IPS DF 6.9 (cell line): ENCODE results near the gene SCN7A.
"Not testable (repeated sequence)": the region's sequence is repeated elsewhere in the genome, so short reads cannot be mapped to it uniquely, and the experiment has no call there.

Experiments used
- DNase-seq: peaks from one replicate; pipeline ENCODE4 v3.0.0-alpha.2; 2013; ENCODE audit warnings: low read depth, low spot score
- H3K27ac ChIP-seq: one replicate; pipeline ENCODE4 v1.5.1; 2013; ENCODE audit warnings: low read length, control low read depth
- H3K27me3 ChIP-seq: 2 replicates; pipeline ENCODE4 v1.6.1; 2013; ENCODE audit warnings: mild to moderate bottlenecking, low read length; ENCODE audit not compliant: control insufficient read depth, insufficient read depth
- H3K36me3 ChIP-seq: 2 replicates; pipeline ENCODE4 v1.6.1; 2013; ENCODE audit warnings: low read length; ENCODE audit not compliant: control insufficient read depth, insufficient read depth
- H3K4me1 ChIP-seq: 2 replicates; pipeline ENCODE4 v1.6.1; 2013; ENCODE audit warnings: low read length; ENCODE audit not compliant: control insufficient read depth, insufficient read depth
- H3K4me3 ChIP-seq: 2 replicates; pipeline ENCODE4 v1.5.1; 2013; ENCODE audit warnings: mild to moderate bottlenecking, low read length
- H3K9me3 ChIP-seq: 2 replicates; pipeline ENCODE4 v1.6.1; 2013; ENCODE audit warnings: low read length, inconsistent platforms; ENCODE audit not compliant: control insufficient read depth, insufficient read depth
- WGBS: extraction: QIAGEN DNeasy Blood & Tissue Kit; methylation state at CpG from one replicate; pipeline ENCODE4 v1.1.7; 2013; ENCODE audit warnings: mixed read lengths, missing lambda C conversion rate; ENCODE audit not compliant: insufficient read length, insufficient coverage; 5-methylcytosine and 5-hydroxymethylcytosine counted together

The SCN7A gene

DNA sequence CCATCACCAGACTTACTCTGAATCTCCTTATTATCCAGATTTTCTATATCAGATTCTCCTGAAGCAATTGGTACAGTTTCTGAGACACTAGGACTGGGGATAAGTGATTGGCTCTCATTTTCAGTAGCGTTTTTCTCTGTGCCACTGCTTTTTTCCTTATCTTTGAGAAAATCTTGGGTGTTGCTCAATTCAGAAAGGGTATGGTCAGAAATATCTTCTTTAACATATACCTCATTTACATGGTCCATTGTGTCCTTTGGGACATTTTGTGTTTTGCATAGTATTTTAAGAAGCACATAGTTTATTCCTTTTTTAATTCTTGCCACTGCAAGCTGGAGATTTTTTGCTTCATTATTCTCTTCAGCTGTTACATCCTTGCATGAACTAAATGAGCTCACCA, 61.7 kb downstream of the SCN7A start:
- no peak overlapping the region for H3K4me3 ChIP-seq
- H3K36me3 ChIP-seq: no peaks in the 10 kb centered on the region
- no peaks in the 10 kb centered on the region for H3K4me1 ChIP-seq
- no peaks in the 10 kb centered on the region for H3K9me3 ChIP-seq
- H3K27ac ChIP-seq: no peak overlapping the region
- WGBS: no CpG with 5 or more reads among the region's 1 CpG
- DNase-seq: no peak
- no peaks in the 10 kb centered on the region for H3K27me3 ChIP-seq

DNA sequence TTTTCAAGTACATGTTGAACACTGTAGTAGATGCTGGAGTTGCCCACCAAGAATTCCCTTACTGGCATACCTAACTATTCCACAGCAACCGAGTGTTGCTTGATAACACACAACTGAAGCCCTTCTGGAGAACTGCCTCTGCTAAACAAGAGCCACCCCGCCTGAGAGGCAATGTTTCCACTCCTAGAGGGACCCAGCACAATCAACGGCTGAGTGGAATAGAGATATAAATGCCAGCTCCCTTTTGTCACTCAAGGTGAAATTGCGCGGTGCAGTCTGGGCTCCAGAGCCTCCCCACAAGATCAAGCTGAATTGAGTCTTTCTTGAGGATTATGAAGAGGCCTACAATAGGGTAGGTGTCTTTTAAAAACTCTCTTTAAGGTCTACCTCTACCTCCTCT, 69.2 kb downstream of the SCN7A start:
- DNase-seq: no peak
- Histone ChIP-seq H3K27ac (no peak overlapping the region), H3K27me3 (no peaks in the 10 kb centered on the region), H3K4me1 (no peaks in the 10 kb centered on the region), H3K9me3 (no peaks in the 10 kb centered on the region), H3K4me3 (no peak overlapping the region), H3K36me3 (no peaks in the 10 kb centered on the region)
- WGBS: no CpG with 5 or more reads among the region's 5 CpGs

DNA sequence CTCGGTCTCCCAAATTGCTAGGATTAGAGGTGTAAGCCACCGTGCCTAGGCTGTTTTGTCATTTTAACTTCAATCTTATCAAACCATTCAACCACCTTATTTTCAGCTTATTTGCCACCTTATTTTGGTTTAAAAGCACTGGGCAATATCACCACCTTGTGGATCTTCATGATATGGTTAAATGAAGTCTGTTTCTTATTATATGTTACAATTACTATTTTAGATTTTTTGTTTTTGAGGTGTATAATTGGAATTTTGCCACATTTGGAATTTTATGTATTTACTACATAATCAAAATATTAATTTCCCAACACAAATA, 74.5 kb downstream of the SCN7A start:
- Histone ChIP-seq H3K4me3 (no peak overlapping the region), H3K4me1 (no peaks in the 10 kb centered on the region), H3K36me3 (no peaks in the 10 kb centered on the region), H3K9me3 (no peaks in the 10 kb centered on the region), H3K27ac (no peak overlapping the region), H3K27me3 (no peaks in the 10 kb centered on the region)
- DNase-seq: no peak
- no CpG with 5 or more reads among the region's 2 CpGs for WGBS

DNA sequence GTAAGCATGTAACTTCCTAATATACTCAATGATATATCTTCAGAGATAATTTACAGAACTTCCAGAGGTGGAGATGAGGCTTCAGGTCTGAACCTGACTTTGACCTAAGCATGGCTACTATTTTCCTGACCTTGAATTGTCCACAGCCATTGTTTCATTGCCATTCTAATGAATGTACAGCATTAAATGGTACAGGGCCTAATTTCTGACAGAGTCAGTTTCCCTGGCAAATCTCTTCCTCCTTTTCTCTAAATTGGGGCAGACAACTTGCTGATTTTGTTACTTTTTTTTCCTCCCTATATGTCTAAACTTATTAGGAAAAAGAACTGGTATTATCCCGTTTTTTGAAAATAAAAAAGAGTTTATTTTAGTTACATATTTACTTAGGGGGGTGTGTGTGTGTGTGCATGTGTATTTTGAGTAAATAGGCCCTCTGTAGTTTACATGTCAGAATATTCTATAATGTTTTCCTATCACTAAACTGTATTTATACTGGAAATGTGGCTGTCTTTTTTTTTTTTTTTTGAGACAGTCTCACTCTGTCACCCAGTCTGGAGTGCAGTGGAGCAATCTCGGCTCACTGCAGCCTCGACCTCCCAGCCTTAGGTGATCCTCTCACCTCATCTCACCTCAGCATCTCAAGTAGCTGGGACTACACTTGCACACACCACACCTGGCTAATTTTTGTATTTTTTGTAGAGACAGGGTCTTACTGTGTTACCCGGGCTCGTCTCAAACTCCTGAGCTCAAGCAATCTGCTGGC, 75.0 kb downstream of the SCN7A start:
- WGBS: no CpG with 5 or more reads among the region's 5 CpGs
- H3K4me1 ChIP-seq: no peaks in the 10 kb centered on the region
- DNase-seq: no peak
- H3K36me3 ChIP-seq: no peaks in the 10 kb centered on the region
- H3K27ac ChIP-seq: no peak overlapping the region
- no peaks in the 10 kb centered on the region for H3K27me3 ChIP-seq
- no peak overlapping the region for H3K4me3 ChIP-seq
- H3K9me3 ChIP-seq: no peaks in the 10 kb centered on the region

DNA sequence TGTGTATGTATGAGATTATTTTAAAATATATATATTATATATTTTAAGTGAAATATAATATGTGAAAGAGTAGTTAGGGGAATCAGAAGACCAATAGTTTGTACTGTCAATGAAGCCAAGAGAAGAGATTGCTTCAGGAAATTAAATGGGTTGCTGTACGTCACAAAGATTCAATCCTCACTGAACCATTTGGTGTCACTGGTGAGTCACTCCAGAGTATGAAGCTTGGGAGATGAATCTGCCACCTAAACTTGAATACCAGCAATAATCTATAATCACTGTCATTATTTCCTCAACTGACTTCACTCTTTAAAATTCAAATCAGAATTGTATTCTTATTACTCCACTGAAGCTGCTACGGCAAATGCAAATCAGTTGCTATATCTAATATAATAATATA, 76.4 kb downstream of the SCN7A start:
- H3K4me3 ChIP-seq: no peak overlapping the region
- no peak overlapping the region for H3K27ac ChIP-seq
- no peaks in the 10 kb centered on the region for H3K27me3 ChIP-seq
- H3K36me3 ChIP-seq: no peaks in the 10 kb centered on the region
- no peaks in the 10 kb centered on the region for H3K9me3 ChIP-seq
- no CpG with 5 or more reads among the region's 2 CpGs for WGBS
- no peak for DNase-seq
- no peaks in the 10 kb centered on the region for H3K4me1 ChIP-seq

DNA sequence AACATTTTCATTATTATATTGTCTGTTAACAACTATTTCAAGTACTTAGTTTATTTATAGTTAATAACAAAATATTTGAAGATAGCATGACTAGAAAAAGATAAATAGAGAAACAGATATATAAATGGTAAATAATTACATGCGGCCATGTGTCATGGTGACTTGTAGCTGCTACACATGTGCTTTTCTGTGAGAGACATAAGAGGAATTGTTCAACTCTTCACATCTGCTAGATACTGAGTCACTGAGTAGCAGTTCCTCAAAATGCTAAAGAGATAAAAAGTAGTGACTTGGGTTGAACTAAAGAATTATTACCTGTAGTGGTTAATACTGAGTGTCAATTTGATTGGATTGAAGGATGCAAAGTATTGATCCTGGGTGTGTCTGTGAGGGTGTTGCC, 80.8 kb downstream of the SCN7A start:
- no peak for DNase-seq
- WGBS: no CpG with 5 or more reads among the region's 1 CpG
- H3K4me3 ChIP-seq: no peak overlapping the region
- no peak overlapping the region for H3K27ac ChIP-seq
- H3K36me3 ChIP-seq: no peaks in the 10 kb centered on the region
- no peaks in the 10 kb centered on the region for H3K9me3 ChIP-seq
- H3K4me1 ChIP-seq: no peaks in the 10 kb centered on the region
- no peaks in the 10 kb centered on the region for H3K27me3 ChIP-seq

DNA sequence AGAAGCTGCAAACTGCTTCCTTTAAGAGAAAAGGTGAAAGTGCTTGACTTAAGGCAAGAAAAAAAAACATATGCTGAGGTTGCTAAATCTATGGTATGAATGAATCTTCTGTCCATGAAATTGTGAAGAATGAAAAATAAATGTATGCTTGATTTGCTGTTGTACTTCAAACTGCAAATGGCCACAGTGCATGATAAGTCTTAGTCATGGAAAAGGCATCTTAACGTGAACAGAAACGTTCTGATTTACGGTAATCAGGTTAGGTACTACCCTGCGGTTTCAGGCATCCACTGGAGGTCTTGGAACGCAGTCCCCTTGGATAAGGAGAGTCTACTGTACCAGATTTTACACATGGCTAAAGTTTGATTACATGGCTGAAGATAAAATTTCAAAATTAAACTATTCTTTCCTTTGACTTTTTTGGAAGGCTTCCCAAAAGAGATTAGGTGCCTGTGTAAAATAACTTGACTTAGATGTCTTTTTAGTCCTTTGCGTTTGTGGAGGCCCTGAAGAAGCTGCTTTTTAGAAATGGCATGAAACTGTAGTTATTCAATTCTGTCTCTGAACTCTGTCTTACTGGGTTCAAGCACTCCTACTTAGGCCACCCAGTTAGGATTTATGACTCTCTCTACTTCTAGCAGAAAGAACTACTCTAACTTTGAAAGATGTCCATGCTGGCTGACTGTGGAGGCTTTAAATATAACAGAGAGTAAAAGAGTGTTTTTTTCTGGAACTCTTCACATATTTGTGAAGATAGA, 82.4 kb downstream of the SCN7A start:
- no peaks in the 10 kb centered on the region for H3K36me3 ChIP-seq
- WGBS: no CpG with 5 or more reads among the region's 6 CpGs
- no peaks in the 10 kb centered on the region for H3K4me1 ChIP-seq
- H3K27me3 ChIP-seq: no peaks in the 10 kb centered on the region
- DNase-seq: no peak
- H3K4me3 ChIP-seq: no peak overlapping the region
- H3K27ac ChIP-seq: no peak overlapping the region
- no peaks in the 10 kb centered on the region for H3K9me3 ChIP-seq

DNA sequence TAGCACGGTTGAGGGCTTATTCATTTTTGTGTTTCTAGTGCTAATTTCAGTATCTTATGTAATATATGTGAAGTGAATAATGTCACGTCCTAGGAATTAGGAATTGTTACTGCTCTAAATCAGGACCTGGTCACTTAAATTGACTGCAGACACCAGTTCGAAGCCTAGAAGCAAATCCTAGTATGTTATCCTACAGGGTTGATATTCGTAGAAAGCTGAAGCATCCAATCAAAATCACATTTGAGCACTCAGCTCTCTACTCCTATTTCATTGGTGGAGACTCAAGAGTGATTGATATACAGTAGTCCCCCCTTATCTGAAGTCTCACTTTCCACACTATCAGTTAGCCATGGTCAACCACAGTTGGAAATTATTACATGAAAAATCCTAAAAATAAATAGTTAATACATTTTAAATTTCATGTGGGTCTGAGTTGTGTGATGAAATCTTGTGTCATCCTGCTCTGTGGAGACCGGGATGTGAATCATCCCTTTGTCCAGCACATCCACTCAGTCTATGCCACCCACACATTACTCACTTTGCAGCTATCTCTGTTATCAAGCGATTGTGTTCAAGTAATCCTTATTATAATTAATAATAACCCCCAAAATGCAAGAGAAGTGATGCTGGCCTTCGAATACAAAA, 83.1 kb downstream of the SCN7A start:
- DNase-seq: no peak
- H3K4me3 ChIP-seq: no peak overlapping the region
- H3K4me1 ChIP-seq: no peaks in the 10 kb centered on the region
- WGBS: no CpG with 5 or more reads among the region's 7 CpGs
- no peaks in the 10 kb centered on the region for H3K9me3 ChIP-seq
- H3K27ac ChIP-seq: no peak overlapping the region
- H3K27me3 ChIP-seq: no peaks in the 10 kb centered on the region
- no peaks in the 10 kb centered on the region for H3K36me3 ChIP-seq

DNA sequence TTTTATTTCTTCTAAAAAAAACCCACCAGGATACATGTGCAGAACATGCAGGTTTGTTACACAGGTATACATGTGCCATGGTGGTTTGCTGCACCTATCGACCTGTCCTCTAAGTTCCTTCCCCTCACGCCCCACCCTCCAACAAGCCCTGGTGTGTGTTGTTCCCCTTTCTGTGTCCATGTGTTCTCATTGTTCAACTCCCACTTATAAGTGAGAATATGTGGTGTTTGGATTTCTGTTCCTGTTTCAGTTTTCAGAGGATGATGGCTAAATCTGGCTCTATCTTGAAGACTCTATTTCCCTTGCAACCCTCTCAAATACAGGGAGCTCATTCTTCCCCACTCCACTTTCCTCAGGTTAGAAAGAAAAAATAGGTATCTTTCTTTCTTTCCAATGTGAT, 86.3 kb downstream of the SCN7A start:
- not testable (repeated sequence) for H3K27ac ChIP-seq, H3K27me3 ChIP-seq, H3K4me1 ChIP-seq, DNase-seq, H3K4me3 ChIP-seq, H3K36me3 ChIP-seq, H3K9me3 ChIP-seq
- no CpG with 5 or more reads among the region's 2 CpGs for WGBS

DNA sequence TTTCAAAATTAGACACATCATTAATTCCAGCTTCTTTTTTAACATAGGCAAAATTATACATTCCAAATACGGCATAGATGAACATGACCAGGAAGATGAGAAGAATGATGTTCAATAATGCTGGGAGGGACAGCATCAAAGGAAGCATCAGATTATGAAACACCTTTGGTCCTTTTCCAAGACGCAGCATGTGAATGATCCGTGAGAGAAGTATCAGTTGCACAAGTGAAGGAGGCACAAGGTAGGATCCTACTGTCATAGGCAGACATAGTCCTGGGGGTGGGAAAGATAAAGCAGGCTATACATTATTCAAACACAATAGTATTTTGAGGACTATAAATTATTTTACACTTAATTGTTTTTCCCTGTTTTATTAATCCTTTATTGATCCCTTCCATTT, 87.7 kb downstream of the SCN7A start:
- Histone ChIP-seq H3K4me3 (no peak overlapping the region), H3K36me3 (no peaks in the 10 kb centered on the region), H3K9me3 (no peaks in the 10 kb centered on the region), H3K4me1 (no peaks in the 10 kb centered on the region), H3K27me3 (no peaks in the 10 kb centered on the region), H3K27ac (no peak overlapping the region)
- DNase-seq: no peak
- WGBS: no CpG with 5 or more reads among the region's 3 CpGs
